ENCODE data around the gene GPX6.

Gene GPX6

GRCh38 chr6:28462401-28462800 is 53.2 kb downstream of the GPX6 start:
- no peak overlapping the region for H3K27ac ChIP-seq
- CTCF ChIA-PET, result no interaction called here
- POLR2A ChIA-PET (ENCODE audit: low non-redundant PET), result no interaction called here
- no peak for TF ChIP-seq CTCF (conservative IDR thresholded peaks at IDR 0.05; ENCODE audit: low read depth)
- no peak for DNase-seq (ENCODE audit: low spot score)

- no peak for TF ChIP-seq CTCF (conservative IDR thresholded peaks at IDR 0.05; ENCODE audit: low read depth)
- POLR2A ChIA-PET (ENCODE audit: low non-redundant PET), result interaction anchor here (0.7 kb wide), 1 partner anchor 10 kb away, joined by 3 read pairs; no protein-coding TSS in a partner anchor
Measured at GRCh38 chr6:28458568-28458967, 57.0 kb downstream of the GPX6 start.

More at GRCh38 chr6:28458568-28458967, 57.0 kb downstream of the GPX6 start:
- no peak overlapping the region for H3K27ac ChIP-seq
- CTCF ChIA-PET, result no interaction called here
- no peak for DNase-seq (ENCODE audit: low spot score)
